Breast epithelium (tissue), 3 donors: ENCODE results near the gene DISP3.

Experiments
- CTCF ChIP-seq, 3 donors: fragments of 450-650 bp; IDR thresholded peaks; one replicate each; pipeline ENCODE4 v1.5.1; 2016 to 2017; ENCODE audit warnings: antibody characterized with exemption in 3 of 3, mild to moderate bottlenecking in 3 of 3, moderate library complexity in 3 of 3
- POLR2A ChIP-seq: fragments of 450-650 bp; IDR thresholded peaks from one replicate; pipeline ENCODE4 v1.6.1; 2016; ENCODE audit warnings: antibody characterized with exemption, mild to moderate bottlenecking, moderate library complexity
- POLR2AphosphoS5 ChIP-seq, 3 donors: sonication (generic); formaldehyde crosslinking; IDR thresholded peaks; one replicate each; pipeline ENCODE4 v1.6.1; 2017; ENCODE audit warnings: antibody characterized with exemption in 3 of 3

GRCh38 chr1:11500881-11501280, 21.9 kb downstream of the DISP3 start:
- no peak for TF ChIP-seq CTCF (IDR thresholded peaks at IDR 0.05)
- TF ChIP-seq POLR2A = no peak
- TF ChIP-seq POLR2AphosphoS5 (IDR thresholded peaks at IDR 0.05) = no peak
